Activated naive CD8-positive, alpha-beta T cell treated with anti-CD3 and anti-CD28 coated beads for 36 hours (primary cell): Measurements from ENCODE around the gene KAT2A. TPM values are rescaled to one million over a fixed set of nuclear protein-coding genes. Genes with fewer than 3 reads are reported as not detected.

ENCODE experiments used
- DNase-seq: peaks from one replicate; pipeline ENCODE4 v3.0.0; 2021
- H3K27ac Mint-ChIP-seq: one replicate; pipeline ENCODE4 v1.8.0; 2022; ENCODE audit warnings: mild to moderate bottlenecking, moderate library complexity, mixed read lengths
- H3K27me3 Mint-ChIP-seq: one replicate; pipeline ENCODE4 v1.8.0; 2022; ENCODE audit warnings: mild to moderate bottlenecking, mixed read lengths
- H3K36me3 Mint-ChIP-seq: one replicate; pipeline ENCODE4 v1.8.0; 2021; ENCODE audit warnings: mild to moderate bottlenecking, mixed read lengths
- H3K4me1 Mint-ChIP-seq: one replicate; pipeline ENCODE4 v1.8.0; 2021; ENCODE audit warnings: mixed read lengths
- H3K4me3 Mint-ChIP-seq: one replicate; pipeline ENCODE4 v1.8.0; 2022; ENCODE audit warnings: mild to moderate bottlenecking, moderate library complexity, mixed read lengths
- H3K9me3 Mint-ChIP-seq: one replicate; pipeline ENCODE4 v1.8.0; 2022; ENCODE audit warnings: mixed read lengths
- total RNA-seq, 2 experiments: library from RNA; stranded (reverse); gene quantifications; one replicate each; pipeline ENCODE4 v1.2.3, GENCODE V29; 2021

The KAT2A gene
- total RNA-seq, 2 experiments from 2014 or later, result 49.1 to 51.6 TPM

DNA sequence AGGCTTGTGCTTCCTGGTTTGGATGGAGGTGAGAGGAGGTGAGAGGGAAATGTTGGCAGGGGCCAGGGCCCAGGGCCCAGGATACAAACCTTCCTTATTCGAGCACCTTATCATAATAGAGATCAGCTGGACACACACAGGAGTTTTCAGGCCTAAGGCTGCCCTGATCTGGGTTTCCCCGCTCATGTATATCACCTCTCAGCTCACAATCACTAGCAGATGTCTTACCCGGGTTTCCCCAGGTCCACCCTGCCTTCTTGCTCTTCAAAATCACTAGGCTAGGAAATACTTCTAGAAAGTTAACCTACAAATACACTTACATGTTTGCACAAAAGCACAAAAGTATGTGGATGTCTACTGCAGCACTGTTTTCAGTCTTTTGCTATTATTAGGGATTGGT, 5.7 kb upstream of the KAT2A start:
- Mint-ChIP-seq H3K27me3 (no peaks in the 10 kb centered on the region), H3K36me3 (peaks cover 21% of the 10 kb centered on the region), H3K27ac (peak overlapping the region; percentile 46), H3K4me3 (no peak overlapping the region), H3K4me1 (peaks cover 10% of the 10 kb centered on the region), H3K9me3 (no peaks in the 10 kb centered on the region)
- no peak for DNase-seq

- Mint-ChIP-seq H3K9me3 (no peaks in the 10 kb centered on the region), H3K27ac (no peak overlapping the region), H3K36me3 (peaks cover 18% of the 10 kb centered on the region), H3K4me1 (peaks cover 10% of the 10 kb centered on the region), H3K27me3 (no peaks in the 10 kb centered on the region), H3K4me3 (no peak overlapping the region)
- no peak for DNase-seq
These were observed 4.4 kb upstream of the KAT2A start for GRCh38 chr17:42125565-42125964.

GRCh38 chr17:42124256-42124655, 3.1 kb upstream of the KAT2A start:
- Mint-ChIP-seq H3K4me1 (peaks cover 18% of the 10 kb centered on the region), H3K9me3 (no peaks in the 10 kb centered on the region), H3K27me3 (no peaks in the 10 kb centered on the region), H3K4me3 (no peak overlapping the region), H3K27ac (no peak overlapping the region), H3K36me3 (peaks cover 16% of the 10 kb centered on the region)
- DNase-seq, result no peak

DNA sequence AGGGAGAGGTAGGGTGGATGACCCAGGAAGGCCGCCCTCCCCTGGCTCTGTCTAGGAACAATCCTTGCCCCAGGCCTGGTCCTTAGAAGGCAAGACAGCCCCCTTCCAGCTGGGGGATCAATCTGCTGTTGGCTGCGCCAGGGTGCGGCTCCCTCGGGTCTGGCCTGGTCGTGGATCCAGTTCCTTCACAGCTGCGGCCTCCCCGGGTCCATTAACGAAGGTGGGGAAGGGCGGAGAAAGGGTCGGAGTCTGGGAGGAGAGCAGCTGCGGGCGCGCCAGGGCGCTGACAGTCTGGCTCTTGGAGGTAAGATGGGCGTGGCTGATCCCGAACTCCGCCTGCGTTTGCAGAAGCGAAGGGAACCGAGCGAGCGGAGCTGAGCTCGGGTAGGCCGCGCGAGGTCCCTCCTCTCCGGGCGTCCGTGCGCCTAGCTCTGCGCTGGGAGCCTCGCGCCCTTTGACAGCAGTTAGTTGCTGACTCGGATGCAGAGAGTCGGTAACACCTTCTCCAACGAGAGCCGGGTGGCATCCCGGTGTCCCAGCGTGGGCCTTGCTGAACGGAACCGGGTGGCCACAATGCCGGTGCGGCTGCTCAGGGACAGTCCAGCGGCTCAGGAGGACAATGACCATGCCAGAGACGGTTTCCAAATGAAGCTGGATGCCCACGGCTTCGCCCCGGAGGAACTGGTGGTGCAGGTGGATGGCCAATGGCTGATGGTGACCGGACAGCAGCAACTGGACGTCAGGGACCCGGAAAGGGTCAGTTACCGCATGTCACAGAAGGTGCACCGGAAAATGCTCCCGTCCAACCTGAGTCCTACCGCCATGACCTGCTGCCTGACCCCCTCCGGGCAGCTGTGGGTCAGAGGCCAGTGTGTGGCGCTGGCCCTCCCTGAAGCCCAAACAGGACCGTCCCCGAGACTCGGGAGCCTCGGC, 1.5 kb upstream of the KAT2A start, which contains the start of gene HSPB9:
TSS of gene HSPB9 (plus strand) at position 434 of the 933 bp plus-strand sequence. CDS start at position 481, 47 bp downstream.
- Mint-ChIP-seq H3K4me3 (peak within 1 kb of the TSS; percentile 74), H3K27me3 (no peaks in the 10 kb centered on the region), H3K4me1 (peaks cover 19% of the 10 kb centered on the region), H3K27ac (no peak within 1 kb of the TSS), H3K36me3 (peaks cover 12% of the 10 kb centered on the region), H3K9me3 (no peaks in the 10 kb centered on the region)
- no peak for DNase-seq

GRCh38 chr17:42120161-42120769, 902 bp downstream of the KAT2A start:
- peaks cover 19% of the 10 kb centered on the region for H3K36me3 Mint-ChIP-seq
- peaks cover 28% of the 10 kb centered on the region for H3K4me1 Mint-ChIP-seq
- H3K27ac Mint-ChIP-seq, result peak overlapping the region; percentile 11
- H3K27me3 Mint-ChIP-seq, result no peaks in the 10 kb centered on the region
- H3K4me3 Mint-ChIP-seq, result peak overlapping the region; percentile 74
- no peak for DNase-seq
- no peaks in the 10 kb centered on the region for H3K9me3 Mint-ChIP-seq

- H3K9me3 Mint-ChIP-seq, result no peaks in the 10 kb centered on the region
- no peak for DNase-seq
- H3K4me3 Mint-ChIP-seq, result no peak overlapping the region
- no peak overlapping the region for H3K27ac Mint-ChIP-seq
- H3K4me1 Mint-ChIP-seq, result peaks cover 28% of the 10 kb centered on the region
- H3K27me3 Mint-ChIP-seq, result no peaks in the 10 kb centered on the region
- H3K36me3 Mint-ChIP-seq, result peaks cover 18% of the 10 kb centered on the region
These were observed 1.9 kb downstream of the KAT2A start for GRCh38 chr17:42119301-42119700.

DNA sequence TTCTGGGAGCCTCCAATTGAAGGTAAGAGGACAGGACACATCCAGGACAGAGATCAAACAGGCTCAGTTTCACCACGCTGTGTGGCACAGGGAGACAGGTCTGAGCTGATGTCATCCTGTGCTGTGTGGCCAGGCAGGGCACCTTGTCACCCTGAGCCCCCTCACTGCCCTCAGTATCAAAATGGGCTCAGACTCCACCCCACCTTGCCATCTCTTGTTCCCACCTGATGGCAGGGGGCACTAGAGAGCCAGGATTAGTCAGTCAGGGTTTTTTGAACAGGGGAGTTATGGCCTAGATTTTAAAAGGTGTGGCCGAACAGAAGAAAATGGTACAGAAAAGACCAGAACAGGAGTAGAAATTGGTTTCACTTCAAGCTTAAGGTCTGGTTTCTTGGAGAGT, 2.6 kb downstream of the KAT2A start:
- peak overlapping the region; percentile 22 for H3K27ac Mint-ChIP-seq
- no peaks in the 10 kb centered on the region for H3K27me3 Mint-ChIP-seq
- peak overlapping the region; percentile 27 for H3K4me3 Mint-ChIP-seq
- no peaks in the 10 kb centered on the region for H3K9me3 Mint-ChIP-seq
- H3K4me1 Mint-ChIP-seq, result peaks cover 28% of the 10 kb centered on the region
- DNase-seq, result peak; percentile 62
- H3K36me3 Mint-ChIP-seq, result peaks cover 16% of the 10 kb centered on the region

- no peaks in the 10 kb centered on the region for H3K27me3 Mint-ChIP-seq
- peaks cover 13% of the 10 kb centered on the region for H3K36me3 Mint-ChIP-seq
- DNase-seq, result no peak
- H3K27ac Mint-ChIP-seq, result peak overlapping the region; percentile 22
- H3K4me1 Mint-ChIP-seq, result peaks cover 28% of the 10 kb centered on the region
- no peaks in the 10 kb centered on the region for H3K9me3 Mint-ChIP-seq
- no peak overlapping the region for H3K4me3 Mint-ChIP-seq
These were observed 3.0 kb downstream of the KAT2A start for GRCh38 chr17:42118126-42118510.

GRCh38 chr17:42117397-42118125, 3.6 kb downstream of the KAT2A start:
- Mint-ChIP-seq H3K4me3 (no peak overlapping the region), H3K27me3 (no peaks in the 10 kb centered on the region), H3K27ac (peak overlapping the region; percentile 62)

GRCh38 chr17:42116705-42117396, 4.3 kb downstream of the KAT2A start:
- Mint-ChIP-seq H3K27me3 (no peaks in the 10 kb centered on the region), H3K36me3 (peaks cover 13% of the 10 kb centered on the region), H3K9me3 (no peaks in the 10 kb centered on the region), H3K27ac (peak overlapping the region; percentile 62), H3K4me3 (no peak overlapping the region), H3K4me1 (peaks cover 36% of the 10 kb centered on the region)
- DNase-seq, result peak; percentile 74

More at GRCh38 chr17:42117397-42118125, 3.6 kb downstream of the KAT2A start:
- no peak for DNase-seq
- H3K9me3 Mint-ChIP-seq, result no peaks in the 10 kb centered on the region
- H3K4me1 Mint-ChIP-seq, result peaks cover 32% of the 10 kb centered on the region
- H3K36me3 Mint-ChIP-seq, result peaks cover 13% of the 10 kb centered on the region

- no peak overlapping the region for H3K4me3 Mint-ChIP-seq
- no peak overlapping the region for H3K27ac Mint-ChIP-seq
- no peaks in the 10 kb centered on the region for H3K27me3 Mint-ChIP-seq
- DNase-seq, result no peak
- H3K9me3 Mint-ChIP-seq, result no peaks in the 10 kb centered on the region
- H3K36me3 Mint-ChIP-seq, result peaks cover 16% of the 10 kb centered on the region
- peaks cover 33% of the 10 kb centered on the region for H3K4me1 Mint-ChIP-seq
These were observed 7.0 kb downstream of the KAT2A start for GRCh38 chr17:42114118-42114517.

DNA sequence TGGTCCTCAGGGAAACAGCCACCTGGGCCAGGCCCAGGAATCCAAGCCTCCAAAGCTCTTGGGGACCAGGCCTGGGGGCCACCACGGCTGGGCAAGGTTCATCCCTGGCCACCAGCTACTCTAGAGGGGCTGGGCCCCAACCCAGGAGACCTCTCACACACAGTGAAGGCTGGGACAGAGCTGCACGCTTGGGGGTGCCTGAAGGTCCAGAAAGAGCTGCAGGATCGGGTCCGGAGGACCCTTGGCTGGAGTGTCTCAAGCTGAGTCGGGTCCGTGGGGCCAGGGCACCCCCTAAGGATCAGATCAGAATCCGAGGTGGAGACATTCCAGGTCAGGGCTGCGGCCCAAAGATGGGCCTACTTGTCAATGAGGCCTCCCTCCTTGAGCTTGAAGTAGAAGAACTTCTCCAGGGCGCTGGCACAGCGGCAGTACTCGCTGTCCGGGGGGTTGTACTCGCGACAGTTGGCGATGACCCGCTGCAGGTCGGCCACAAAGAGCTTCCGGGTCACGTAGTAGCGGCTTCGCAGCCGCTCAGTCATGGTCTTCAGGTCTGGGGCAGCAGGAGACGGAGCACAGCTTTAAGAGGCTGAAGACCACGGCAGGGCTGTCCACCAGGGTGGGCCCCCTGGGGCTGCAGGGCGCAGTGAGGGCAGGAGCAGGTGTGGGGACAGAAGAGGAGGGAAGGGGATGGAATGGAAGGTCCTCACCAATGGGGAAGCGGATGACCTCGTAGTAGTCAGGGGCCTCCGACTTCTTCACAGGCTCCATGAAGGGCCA, 7.7 kb downstream of the KAT2A start:
- H3K4me1 Mint-ChIP-seq, result peaks cover 27% of the 10 kb centered on the region
- H3K27me3 Mint-ChIP-seq, result no peaks in the 10 kb centered on the region
- no peak overlapping the region for H3K4me3 Mint-ChIP-seq
- peak overlapping the region; percentile 98 for H3K27ac Mint-ChIP-seq
- no peak for DNase-seq
- peaks cover 14% of the 10 kb centered on the region for H3K36me3 Mint-ChIP-seq
- no peaks in the 10 kb centered on the region for H3K9me3 Mint-ChIP-seq

- peaks cover 32% of the 10 kb centered on the region for H3K4me1 Mint-ChIP-seq
- no peaks in the 10 kb centered on the region for H3K27me3 Mint-ChIP-seq
- peak within 1 kb of the TSS; percentile 98 for H3K27ac Mint-ChIP-seq
- no peaks in the 10 kb centered on the region for H3K9me3 Mint-ChIP-seq
- DNase-seq, result peak; percentile 82
- H3K36me3 Mint-ChIP-seq, result peaks cover 14% of the 10 kb centered on the region
- peak within 1 kb of the TSS; percentile 85 for H3K4me3 Mint-ChIP-seq
These were observed 8.5 kb downstream of the KAT2A start, which contains the start of gene DHX58 for GRCh38 chr17:42112552-42113176. Gene DHX58 (minus strand): TSS chr17:42112714. CDS start chr17:42111892, 822 bp downstream.
